HG02623 (cell line): Measurements from ENCODE around the gene CD4.
"Not testable (repeated sequence)": the region's sequence is repeated elsewhere in the genome, so short reads cannot be mapped to it uniquely, and the experiment has no call there.

Source experiments
- ATAC-seq: cut with Tn5 transposase; IDR thresholded peaks from one replicate; pipeline ENCODE4 v1.9.1; 2021; ENCODE audit warnings: moderate library complexity; ENCODE audit not compliant: unreplicated experiment

The CD4 gene

GRCh38 chr12:6866163-6866919, 77.0 kb downstream of the CD4 start:
- no peak for ATAC-seq

GRCh38 chr12:6866920-6867412, 77.6 kb downstream of the CD4 start:
- no peak for ATAC-seq

- ATAC-seq: peak; percentile 46
Measured at GRCh38 chr12:6867413-6868210, 78.3 kb downstream of the CD4 start, which contains the start of gene TPI1. Gene TPI1, plus strand, starts transcription at chr12:6867531. Its CDS starts 36 bp downstream, at chr12:6867567.

GRCh38 chr12:6868211-6869048, 79.1 kb downstream of the CD4 start:
- no peak for ATAC-seq

GRCh38 chr12:6869049-6870021, 80.0 kb downstream of the CD4 start:
- no peak for ATAC-seq

GRCh38 chr12:6870304-6870703, 81.0 kb downstream of the CD4 start:
- not testable (repeated sequence) for ATAC-seq
